GM12878 (cell line): ENCODE data around the gene SLC15A3. TPM values are rescaled to one million over a fixed set of nuclear protein-coding genes. Genes with fewer than 3 reads are reported as not detected.

Experiments used
- BCL11A ChIP-seq: IDR thresholded peaks from 2 replicates; pipeline ENCODE4 v1.6.1; 2011; ENCODE audit warnings: low read depth, low read length
- CEBPZ ChIP-seq: fragments of 150-350 bp; IDR thresholded peaks from 2 replicates; pipeline ENCODE4 v1.6.1; 2016; ENCODE audit warnings: low read depth, low read length
- EGR1 ChIP-seq, 2 experiments: IDR thresholded peaks; 1 replicate in 1 of 2; 2 replicates in 1 of 2; pipeline ENCODE4 v1.6.1; 2011 to 2012; ENCODE audit warnings: low read depth in 2 of 2, low read length in 2 of 2, borderline replicate concordance in 1 of 2, mild to moderate bottlenecking in 1 of 2, moderate library complexity in 1 of 2
- IRF4 ChIP-seq: IDR thresholded peaks from 2 replicates; pipeline ENCODE4 v1.6.1; 2011; ENCODE audit warnings: low read depth, low read length
- REST ChIP-seq: IDR thresholded peaks from 2 replicates; pipeline ENCODE4 v1.6.1; 2012; ENCODE audit warnings: mild to moderate bottlenecking, low read depth, low read length
- SMAD5 ChIP-seq: IDR thresholded peaks from 2 replicates; pipeline ENCODE4 v1.6.1; 2016; ENCODE audit warnings: antibody characterized with exemption, low read depth
- SRF ChIP-seq, 2 experiments: IDR thresholded peaks; 2 replicates each; pipeline ENCODE4 v1.6.1; 2011; ENCODE audit warnings: low read depth in 2 of 2, low read length in 2 of 2, mild to moderate bottlenecking in 1 of 2, moderate library complexity in 1 of 2
- TAF1 ChIP-seq: IDR thresholded peaks from 2 replicates; pipeline ENCODE4 v1.6.1; 2011; ENCODE audit warnings: mild to moderate bottlenecking, low read depth, low read length, borderline replicate concordance
- USF2 ChIP-seq: IDR thresholded peaks from 2 replicates; pipeline ENCODE4 v1.6.1; 2011; ENCODE audit warnings: low read depth, low read length, improper control_type of control experiment, borderline replicate concordance
- ZBTB11 ChIP-seq: fragments of 450-650 bp; formaldehyde crosslinking; IDR thresholded peaks from 2 replicates; pipeline ENCODE4 v1.5.0; 2022; ENCODE audit warnings: mild to moderate bottlenecking, missing genetic modification characterization
- ZNF217 ChIP-seq: fragments of 450-650 bp; IDR thresholded peaks from 2 replicates; pipeline ENCODE4 v1.6.1; 2017; ENCODE audit warnings: antibody characterized with exemption, mild to moderate bottlenecking
- ZNF622 ChIP-seq: fragments of 450-650 bp; IDR thresholded peaks from 2 replicates; pipeline ENCODE4 v1.6.1; 2017; ENCODE audit warnings: mild to moderate bottlenecking, inconsistent platforms
- polyA plus RNA-seq, 11 experiments: library from polyadenylated mRNA; depleted of rRNA in 4 of 11; unstranded in 6 of 11; stranded (reverse) in 5 of 11; fragments of >200 nt; fragmentation: Nextera tagmentation in 4 of 11; fragmentation: Illumina TruSeq in 1 of 11; extraction: Ambion mirVana in 4 of 11; extraction: Trizol in 1 of 11; gene quantifications; 1 replicate in 1 of 11; 2 replicates in 10 of 11; pipeline versions ENCODE4 v1.2.1 to v1.2.3, GENCODE V29; 2011 to 2016; ENCODE audit warnings: inconsistent platforms in 2 of 11, missing spikeins in 2 of 11, low read depth in 1 of 11
- total RNA-seq, 4 experiments: library from RNA; depleted of rRNA in 3 of 4; stranded (reverse); fragments of >200 nt in 3 of 4; fragmentation: Illumina TruSeq in 1 of 4; extraction: Trizol in 1 of 4; gene quantifications; 2 replicates each; pipeline versions ENCODE4 v1.2.1 to v1.2.3, GENCODE V29; 2013 to 2021

Gene SLC15A3
- total and polyA plus RNA-seq, 10 of the 15 experiments (the other 5 are each of a cell fraction or from before 2014, with no cell fraction given) = 17.7 to 102 (median 55.8) TPM

GRCh38 chr11:60915248-60915914 is 36.6 kb downstream of the SLC15A3 start (continued):
- TF ChIP-seq REST (no peak), BCL11A (no peak; the same call in 1 of the 2 replicates), EGR1 (IDR thresholded peaks at IDR 0.05; ENCODE audit: borderline replicate concordance in 1 of 2, low read depth in 2 of 2, low read length in 2 of 2) (peak in 1 of 2 experiments; percentile 72; a peak in 2 of 3 replicates), USF2 (no peak), ZBTB11 (CRISPR knock-in tag) (no peak), ZNF622 (no peak), SRF (IDR thresholded peaks at IDR 0.05; ENCODE audit: low read depth in 2 of 2, low read length in 2 of 2) (peak in 1 of 2 experiments; percentile 61; a peak in 1 of 4 replicates), IRF4 (peak; percentile 88), SMAD5 (no peak), CEBPZ (no peak), TAF1 (no peak), ZNF217 (peak; percentile 85; the same call in 1 of the 2 replicates)
